Measurements from ENCODE around the gene PIGR.

DNA sequence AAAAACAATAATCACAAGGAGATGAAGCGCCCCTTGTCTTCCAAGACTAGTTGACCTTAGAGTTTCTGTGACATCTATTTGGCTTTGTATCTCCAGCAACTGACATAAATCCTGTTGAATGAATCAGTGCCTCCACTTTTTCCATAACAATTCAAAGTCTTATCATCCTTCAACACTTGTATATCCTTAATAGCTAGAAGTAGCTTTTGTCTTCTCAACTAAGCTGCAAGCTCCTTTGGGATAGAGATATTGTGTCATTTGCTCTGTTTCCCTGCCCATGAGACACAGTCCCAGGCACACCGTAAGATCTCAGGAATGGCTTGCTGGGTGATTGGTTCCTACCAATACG lies 5.7 kb downstream of the PIGR start:
- TF ChIP-seq, protein P1, sequence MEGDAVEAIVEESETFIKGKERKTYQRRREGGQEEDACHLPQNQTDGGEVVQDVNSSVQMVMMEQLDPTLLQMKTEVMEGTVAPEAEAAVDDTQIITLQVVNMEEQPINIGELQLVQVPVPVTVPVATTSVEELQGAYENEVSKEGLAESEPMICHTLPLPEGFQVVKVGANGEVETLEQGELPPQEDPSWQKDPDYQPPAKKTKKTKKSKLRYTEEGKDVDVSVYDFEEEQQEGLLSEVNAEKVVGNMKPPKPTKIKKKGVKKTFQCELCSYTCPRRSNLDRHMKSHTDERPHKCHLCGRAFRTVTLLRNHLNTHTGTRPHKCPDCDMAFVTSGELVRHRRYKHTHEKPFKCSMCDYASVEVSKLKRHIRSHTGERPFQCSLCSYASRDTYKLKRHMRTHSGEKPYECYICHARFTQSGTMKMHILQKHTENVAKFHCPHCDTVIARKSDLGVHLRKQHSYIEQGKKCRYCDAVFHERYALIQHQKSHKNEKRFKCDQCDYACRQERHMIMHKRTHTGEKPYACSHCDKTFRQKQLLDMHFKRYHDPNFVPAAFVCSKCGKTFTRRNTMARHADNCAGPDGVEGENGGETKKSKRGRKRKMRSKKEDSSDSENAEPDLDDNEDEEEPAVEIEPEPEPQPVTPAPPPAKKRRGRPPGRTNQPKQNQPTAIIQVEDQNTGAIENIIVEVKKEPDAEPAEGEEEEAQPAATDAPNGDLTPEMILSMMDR (IDR thresholded peaks at IDR 0.05): no peak
- TF ChIP-seq NRF1 (IDR thresholded peaks at IDR 0.05; ENCODE audit: low read depth, low read length) (no peak), TCF12 (IDR thresholded peaks at IDR 0.05) (no peak)

Measured in SK-N-SH (cell line).